HG03135 (cell line): ENCODE results near the gene DPM1.
"Not testable (repeated sequence)": the region's sequence is repeated elsewhere in the genome, so short reads cannot be mapped to it uniquely, and the experiment has no call there.

Source experiments
- ATAC-seq: cut with Tn5 transposase; IDR thresholded peaks from one replicate; pipeline ENCODE4 v1.9.1; 2021; ENCODE audit warnings: mild to moderate bottlenecking, moderate library complexity; ENCODE audit not compliant: unreplicated experiment

Gene DPM1

GRCh38 chr20:50980071-50980681 lies 21.8 kb upstream of the DPM1 start:
- no peak for ATAC-seq

DNA sequence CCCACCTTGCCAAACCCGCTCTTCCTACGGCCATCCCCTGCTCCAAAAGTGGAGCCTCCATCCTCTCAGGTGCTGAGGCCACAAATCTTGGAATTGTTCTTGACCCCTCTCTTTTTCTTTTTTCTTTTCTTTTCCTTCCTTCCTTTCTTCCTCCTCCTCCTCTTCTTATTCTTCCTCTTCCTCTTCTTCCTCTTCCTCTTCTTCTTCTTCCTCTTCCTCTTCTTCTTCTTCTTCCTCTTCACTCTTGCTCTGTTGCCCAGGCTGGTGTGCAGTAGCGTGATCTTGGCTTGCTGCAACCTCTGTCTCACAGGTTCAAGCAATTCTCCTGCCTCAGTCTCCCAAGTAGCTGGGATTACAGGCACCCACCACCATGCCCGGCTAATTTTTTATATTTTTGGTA lies 20.2 kb upstream of the DPM1 start:
- ATAC-seq, result not testable (repeated sequence)

GRCh38 chr20:50977066-50978021 lies 19.0 kb upstream of the DPM1 start:
- ATAC-seq, result no peak

GRCh38 chr20:50975701-50976330 lies 17.5 kb upstream of the DPM1 start:
- no peak for ATAC-seq

DNA sequence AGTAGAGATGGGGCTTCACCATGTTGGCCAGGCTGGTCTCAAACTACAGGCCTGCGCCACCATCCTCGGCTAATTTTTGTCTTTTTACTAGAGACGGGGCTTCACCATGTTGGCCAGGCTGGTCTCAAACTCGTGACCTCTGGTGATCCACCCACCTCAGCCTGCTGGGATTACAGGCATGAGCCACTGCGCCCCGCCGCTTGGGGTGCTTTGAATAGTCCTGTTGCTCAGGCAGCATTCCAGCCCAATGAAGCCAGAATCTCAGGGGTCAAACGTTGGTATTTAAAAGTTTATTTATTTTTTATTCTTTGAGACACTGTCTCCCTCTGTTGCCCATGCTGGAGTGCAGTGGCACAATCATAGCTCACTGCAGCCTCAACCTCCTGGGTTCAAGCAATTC lies 11.6 kb upstream of the DPM1 start:
- ATAC-seq, result no peak

DNA sequence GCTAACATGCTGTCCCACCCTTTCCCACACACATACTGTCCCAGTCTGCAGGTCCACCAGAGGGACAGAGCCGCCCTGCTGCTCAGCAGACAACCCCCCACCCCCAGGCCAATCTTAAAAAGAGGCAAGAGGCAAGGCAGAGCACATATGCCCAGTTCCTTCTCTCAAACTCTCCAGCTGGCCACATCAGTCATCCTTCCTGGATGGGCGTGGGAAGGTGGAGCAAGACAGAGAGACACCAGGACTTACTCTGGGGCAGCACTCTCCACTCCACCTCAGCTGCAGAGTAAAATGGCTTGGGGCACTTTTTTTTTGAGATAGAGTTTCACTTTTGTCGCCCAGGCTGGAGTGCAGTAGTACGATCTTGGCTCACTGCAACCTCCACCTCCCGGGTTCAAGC lies 11.1 kb upstream of the DPM1 start:
- ATAC-seq, result no peak

DNA sequence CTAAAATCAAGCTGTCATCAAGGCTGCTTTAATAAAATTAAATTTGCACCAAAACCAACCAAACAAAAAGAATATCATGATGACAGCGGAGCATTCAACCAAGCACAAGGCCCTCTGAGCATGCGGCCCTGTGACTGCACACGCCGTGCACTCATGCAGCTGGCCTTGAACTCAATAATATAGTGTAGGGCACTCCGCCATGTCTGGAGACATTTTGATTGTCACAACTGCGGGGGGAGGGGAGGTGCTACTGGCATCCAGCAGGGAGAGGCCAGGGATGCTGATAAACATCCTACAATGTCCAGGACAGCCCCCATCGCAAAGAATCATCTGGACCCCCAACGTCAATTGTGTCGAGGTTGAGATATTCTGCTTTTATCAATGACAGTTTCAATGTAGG lies 10.0 kb upstream of the DPM1 start:
- no peak for ATAC-seq

GRCh38 chr20:50967586-50967985 lies 9.3 kb upstream of the DPM1 start:
- no peak for ATAC-seq

DNA sequence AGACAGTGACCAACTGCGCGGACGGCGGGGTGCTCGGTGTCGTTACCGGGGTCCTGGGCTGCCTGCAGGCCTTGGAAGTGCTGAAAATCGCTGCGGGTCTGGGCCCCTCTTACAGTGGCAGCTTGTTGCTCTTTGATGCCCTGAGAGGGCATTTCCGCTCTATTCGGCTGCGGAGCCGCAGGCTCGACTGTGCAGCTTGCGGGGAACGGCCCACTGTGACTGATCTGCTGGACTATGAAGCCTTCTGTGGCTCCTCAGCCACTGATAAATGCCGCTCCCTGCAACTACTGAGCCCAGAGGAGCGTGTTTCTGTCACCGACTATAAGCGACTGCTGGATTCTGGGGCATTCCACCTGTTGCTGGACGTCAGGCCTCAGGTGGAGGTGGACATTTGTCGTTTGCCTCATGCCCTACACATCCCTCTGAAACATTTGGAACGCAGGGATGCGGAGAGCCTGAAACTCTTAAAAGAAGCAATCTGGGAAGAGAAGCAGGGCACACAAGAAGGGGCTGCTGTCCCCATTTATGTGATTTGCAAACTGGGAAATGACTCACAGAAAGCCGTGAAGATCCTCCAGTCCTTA lies 1.3 kb upstream of the DPM1 start:
- no peak for ATAC-seq

DNA sequence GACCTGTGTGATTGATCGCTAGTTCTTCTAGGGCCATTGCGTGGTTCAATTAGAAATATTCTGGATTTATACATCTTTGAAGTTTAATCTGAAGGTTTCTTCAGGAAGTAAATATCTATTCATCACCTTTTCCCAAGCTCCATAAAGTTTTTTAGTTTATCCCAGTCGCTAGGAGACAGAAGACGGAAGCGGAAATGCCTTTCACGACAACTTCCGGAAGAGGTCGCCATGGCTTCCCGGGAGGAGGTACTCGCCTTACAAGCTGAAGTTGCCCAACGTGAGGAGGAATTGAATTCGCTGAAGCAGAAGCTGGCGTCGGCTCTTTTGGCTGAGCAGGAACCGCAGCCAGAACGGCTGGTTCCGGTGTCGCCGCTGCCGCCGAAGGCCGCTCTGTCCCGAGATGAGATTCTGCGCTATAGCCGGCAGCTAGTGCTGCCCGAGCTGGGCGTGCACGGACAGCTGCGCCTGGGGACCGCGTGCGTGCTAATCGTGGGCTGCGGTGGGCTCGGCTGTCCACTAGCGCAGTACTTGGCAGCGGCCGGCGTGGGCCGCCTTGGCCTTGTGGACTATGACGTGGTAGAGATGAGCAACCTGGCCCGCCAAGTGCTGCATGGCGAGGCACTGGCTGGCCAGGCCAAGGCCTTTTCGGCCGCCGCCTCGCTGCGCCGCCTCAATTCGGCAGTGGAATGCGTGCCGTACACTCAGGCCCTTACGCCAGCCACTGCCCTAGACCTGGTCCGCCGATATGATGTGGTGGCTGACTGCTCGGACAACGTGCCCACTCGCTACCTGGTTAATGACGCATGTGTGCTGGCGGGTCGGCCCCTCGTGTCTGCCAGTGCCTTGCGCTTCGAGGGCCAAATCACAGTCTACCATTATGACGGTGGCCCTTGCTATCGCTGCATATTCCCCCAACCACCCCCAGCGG lies 547 bp upstream of the DPM1 start, which contains the start of gene MOCS3:
TSS of gene MOCS3 (plus strand) at position 204 of the 928 bp plus-strand sequence. CDS start at position 229, 25 bp downstream.
- peak; percentile 80 for ATAC-seq

DNA sequence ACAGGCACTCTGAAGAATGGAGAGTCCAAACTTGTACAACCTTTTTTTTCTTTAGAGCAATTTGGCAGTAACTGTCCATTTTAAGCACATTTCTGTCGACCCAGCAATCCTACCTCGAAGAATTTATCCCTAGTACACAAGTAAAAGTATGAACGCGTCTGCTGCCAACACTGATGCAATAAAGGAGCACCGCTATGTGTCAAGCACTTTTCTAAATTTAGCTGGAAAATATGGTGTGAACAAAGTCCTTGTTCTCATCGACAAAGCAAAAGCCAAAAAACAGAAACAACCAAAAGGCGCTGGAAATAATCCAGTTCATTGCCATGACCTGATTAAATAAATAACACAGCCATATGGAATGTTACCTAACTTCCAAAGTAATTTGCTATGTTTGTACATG lies 1.1 kb downstream of the DPM1 start:
- ATAC-seq, result no peak

DNA sequence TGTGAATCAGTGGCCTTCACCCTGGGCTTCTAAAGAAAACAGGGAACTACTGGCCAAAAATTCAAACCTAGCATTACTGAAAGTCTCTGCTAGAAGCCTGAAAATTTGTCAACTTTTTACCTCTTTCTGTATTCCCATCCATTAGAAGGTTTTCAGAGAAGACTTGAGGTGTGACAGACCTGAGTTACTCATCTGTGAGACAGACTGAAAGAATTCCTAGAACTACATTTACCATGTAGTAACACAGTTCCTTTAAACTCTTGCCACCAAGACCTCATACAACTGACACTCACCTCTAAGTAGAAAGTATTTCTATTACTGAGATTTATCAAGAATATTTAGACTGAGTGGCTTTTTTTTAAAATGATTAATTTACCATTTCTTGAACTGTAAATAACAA lies 4.5 kb downstream of the DPM1 start:
- no peak for ATAC-seq

DNA sequence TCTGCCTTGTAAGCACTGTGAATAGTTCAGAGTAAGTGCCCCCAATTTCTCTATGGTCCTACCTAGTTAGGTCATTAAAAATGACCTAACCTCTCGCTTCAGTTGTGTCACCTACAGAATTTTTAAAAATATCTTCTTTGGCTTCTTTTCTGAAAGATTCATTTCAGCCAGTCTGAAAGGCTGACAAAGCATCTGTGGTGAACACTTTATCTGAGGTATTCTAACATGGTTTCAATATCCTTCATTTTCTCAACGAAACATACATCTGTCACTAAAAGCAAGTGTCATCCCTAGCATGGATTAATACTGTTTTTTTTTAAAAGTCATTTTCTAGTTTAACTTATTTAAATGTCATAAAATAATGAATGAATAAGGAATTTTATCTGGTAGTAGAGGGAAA lies 5.1 kb downstream of the DPM1 start:
- ATAC-seq, result no peak

- no peak for ATAC-seq
Observed at GRCh38 chr20:50948132-50948785, 10.1 kb downstream of the DPM1 start.

DNA sequence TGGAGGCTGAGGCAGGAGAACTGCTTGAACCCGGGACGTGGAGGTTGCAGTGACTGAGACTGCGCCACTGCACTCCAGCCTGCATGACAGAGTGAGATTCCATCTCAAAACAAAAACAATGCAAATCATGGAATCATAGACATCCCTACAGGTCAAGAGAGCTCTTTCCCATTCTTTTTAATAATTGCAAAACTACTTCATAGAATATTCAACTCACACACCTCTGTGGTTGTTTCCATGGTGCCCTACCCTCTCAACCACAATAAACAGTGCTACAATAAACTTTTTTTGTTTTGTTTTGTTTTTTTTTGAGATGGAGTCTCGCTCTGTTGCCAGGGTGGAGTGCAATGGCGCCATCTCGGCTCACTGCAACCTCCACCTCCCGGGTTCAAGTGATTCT lies 15.3 kb downstream of the DPM1 start:
- no peak for ATAC-seq

- ATAC-seq, result no peak
Observed at GRCh38 chr20:50933589-50933988, 24.7 kb downstream of the DPM1 start.

DNA sequence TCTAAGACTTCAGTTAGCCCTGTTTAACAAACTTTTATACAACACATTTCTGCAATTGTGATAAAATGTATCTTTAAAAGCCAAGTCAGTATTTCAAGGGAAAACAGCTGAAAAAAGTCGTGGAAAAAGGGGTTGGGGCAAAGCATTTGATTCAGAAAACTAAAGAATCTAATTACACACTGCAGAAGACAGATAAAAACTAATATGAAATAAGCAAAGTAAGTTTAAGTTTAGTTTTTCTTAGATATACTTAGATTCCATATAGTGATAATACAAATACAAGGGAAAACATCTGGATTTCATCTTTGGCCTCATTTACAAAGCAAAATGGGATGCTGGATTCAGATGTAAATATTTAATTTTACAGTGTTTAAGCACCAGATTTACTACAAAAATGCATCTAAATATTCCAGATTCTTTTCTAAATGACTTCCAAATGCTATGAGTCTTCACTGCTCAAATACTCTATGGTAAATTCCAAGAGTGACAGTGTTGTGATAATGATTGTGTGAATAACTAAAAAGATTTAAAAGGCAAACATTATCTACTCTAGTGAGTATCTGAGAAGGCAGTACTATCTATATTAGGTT lies 25.5 kb downstream of the DPM1 start:
- no peak for ATAC-seq

- no peak for ATAC-seq
Observed at GRCh38 chr20:50932016-50932485, 26.3 kb downstream of the DPM1 start.

DNA sequence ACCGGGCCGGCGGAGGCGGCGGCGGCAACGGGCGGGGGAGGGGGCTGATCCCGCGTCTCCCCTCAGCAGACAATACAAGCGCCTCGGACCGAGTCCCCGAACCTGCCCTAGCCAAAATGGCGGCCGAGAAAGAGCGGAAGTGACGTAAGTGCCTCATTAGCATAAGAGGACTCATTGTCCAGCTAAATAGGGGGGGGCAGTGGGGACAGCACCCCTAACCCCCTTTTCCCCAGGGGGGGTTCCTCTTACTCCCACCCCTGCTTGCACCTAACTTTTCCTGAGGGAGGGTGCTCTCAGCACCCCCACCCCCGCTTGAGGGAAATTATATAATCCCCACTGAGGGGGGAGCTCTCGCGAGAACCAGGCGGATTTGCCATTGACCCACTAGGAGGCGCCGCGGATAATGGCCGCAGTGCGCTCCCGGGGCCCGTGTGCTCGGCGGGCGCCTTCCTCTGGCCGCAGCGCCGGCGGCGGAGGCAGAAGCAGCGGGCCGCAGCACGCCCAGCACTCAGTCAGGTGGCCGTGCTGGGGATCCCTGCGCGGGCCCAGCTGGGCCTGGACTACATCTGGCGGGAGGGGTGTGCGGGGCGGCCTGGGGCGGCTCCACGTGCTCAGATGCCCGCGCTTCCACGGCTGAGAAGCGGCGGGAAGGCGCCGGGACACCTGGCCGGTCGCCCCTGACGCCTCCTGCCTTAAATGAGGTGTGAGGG lies 26.9 kb downstream of the DPM1 start, which contains the start of gene ADNP:
TSS of gene ADNP (minus strand) at position 132 of the 710 bp plus-strand sequence. CDS start 27,441 bp downstream, outside the sequence.
- ATAC-seq, result peak; percentile 59
